ENCODE data around the gene MPND. TPM values are rescaled to one million over a fixed set of nuclear protein-coding genes. Genes with fewer than 3 reads are reported as not detected.

Gene MPND
- total RNA-seq, 2 donors from 2014 or later, result 51.5 to 55.9 TPM

DNA sequence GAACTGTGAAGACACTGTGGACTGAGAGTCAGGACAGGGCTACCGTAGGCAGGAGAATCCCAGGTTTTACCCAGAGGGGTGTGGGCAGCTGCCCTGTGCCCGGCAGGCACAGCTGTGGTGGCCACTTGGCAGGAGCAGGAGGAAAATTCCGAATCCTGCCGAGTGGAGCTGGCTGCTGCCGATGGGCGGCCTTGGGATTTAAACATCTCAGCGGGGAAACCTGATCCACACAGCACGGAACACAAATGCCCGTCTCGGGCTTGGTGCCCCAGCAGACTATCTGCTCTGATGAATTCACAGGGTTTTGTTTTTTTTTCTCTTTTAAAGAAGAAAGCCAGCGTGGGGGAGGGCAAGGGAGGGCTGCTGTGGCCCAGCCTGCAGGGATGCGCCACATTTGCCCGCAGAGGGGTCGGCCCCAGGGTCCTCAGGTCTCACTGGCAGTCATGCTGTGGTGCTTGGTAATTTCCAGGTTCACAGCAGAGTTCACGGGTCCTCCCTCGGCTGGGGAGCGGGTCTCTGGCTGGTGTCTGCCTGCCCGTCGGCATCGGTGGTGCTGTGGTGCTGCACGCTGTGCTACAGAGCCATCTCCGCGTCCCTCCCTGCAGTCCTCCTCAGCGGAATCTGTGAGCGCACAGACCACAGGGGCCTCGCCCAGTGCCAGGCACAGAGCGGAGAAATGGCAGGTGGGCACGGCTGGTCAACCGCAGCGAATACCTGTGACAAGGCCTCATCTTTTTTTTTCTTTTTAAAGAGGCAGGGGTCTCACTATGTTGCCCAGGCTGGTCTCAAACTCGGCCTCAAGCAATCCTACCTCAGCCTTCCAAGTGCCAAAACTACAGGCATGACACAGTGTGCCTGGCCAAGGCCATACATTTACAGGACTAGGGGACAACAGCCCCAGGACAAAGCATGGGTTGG is 28.1 kb downstream of the MPND start:
- no peak overlapping the region for H3K9ac ChIP-seq (ENCODE audit: extremely low read depth, low read length, poor library complexity, severe bottlenecking)
- H3K27me3 ChIP-seq (ENCODE audit: control insufficient read depth, insufficient read depth, low read length, poor library complexity, severe bottlenecking), result no peaks in the 10 kb centered on the region
- no peak overlapping the region for H3K27ac ChIP-seq (ENCODE audit: low read depth, low read length)
- Mint-ChIP-seq H3K27ac (no peak overlapping the region), H3K4me3 (no peak overlapping the region), H3K9me3 (no peaks in the 10 kb centered on the region), H3K36me3 (ENCODE audit: low read depth) (peaks cover 6% of the 10 kb centered on the region), H3K4me1 (peaks cover 26% of the 10 kb centered on the region), H3K27me3 (ENCODE audit: insufficient read depth) (no peaks in the 10 kb centered on the region)
- peak; percentile 30 for DNase-seq
- peaks cover 2% of the 10 kb centered on the region for H3K36me3 ChIP-seq (ENCODE audit: control insufficient read depth, insufficient read depth, low read length)
- 92 to 93% methylated on average over 28 to 31 of the region's 31 CpGs for WGBS, 2 experiments (ENCODE audit: insufficient coverage in 1 of 2, insufficient read length in 1 of 2)
- H3K4me1 ChIP-seq (ENCODE audit: control insufficient read depth, insufficient read depth, low read length), result peaks cover 3% of the 10 kb centered on the region
- TF ChIP-seq, protein P1, sequence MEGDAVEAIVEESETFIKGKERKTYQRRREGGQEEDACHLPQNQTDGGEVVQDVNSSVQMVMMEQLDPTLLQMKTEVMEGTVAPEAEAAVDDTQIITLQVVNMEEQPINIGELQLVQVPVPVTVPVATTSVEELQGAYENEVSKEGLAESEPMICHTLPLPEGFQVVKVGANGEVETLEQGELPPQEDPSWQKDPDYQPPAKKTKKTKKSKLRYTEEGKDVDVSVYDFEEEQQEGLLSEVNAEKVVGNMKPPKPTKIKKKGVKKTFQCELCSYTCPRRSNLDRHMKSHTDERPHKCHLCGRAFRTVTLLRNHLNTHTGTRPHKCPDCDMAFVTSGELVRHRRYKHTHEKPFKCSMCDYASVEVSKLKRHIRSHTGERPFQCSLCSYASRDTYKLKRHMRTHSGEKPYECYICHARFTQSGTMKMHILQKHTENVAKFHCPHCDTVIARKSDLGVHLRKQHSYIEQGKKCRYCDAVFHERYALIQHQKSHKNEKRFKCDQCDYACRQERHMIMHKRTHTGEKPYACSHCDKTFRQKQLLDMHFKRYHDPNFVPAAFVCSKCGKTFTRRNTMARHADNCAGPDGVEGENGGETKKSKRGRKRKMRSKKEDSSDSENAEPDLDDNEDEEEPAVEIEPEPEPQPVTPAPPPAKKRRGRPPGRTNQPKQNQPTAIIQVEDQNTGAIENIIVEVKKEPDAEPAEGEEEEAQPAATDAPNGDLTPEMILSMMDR (conservative IDR thresholded peaks at IDR 0.05), result no peak
- no peaks in the 10 kb centered on the region for H3K9me3 ChIP-seq (ENCODE audit: control insufficient read depth, low read length)
- no peak overlapping the region for H3K4me3 ChIP-seq (ENCODE audit: low read length)

DNA sequence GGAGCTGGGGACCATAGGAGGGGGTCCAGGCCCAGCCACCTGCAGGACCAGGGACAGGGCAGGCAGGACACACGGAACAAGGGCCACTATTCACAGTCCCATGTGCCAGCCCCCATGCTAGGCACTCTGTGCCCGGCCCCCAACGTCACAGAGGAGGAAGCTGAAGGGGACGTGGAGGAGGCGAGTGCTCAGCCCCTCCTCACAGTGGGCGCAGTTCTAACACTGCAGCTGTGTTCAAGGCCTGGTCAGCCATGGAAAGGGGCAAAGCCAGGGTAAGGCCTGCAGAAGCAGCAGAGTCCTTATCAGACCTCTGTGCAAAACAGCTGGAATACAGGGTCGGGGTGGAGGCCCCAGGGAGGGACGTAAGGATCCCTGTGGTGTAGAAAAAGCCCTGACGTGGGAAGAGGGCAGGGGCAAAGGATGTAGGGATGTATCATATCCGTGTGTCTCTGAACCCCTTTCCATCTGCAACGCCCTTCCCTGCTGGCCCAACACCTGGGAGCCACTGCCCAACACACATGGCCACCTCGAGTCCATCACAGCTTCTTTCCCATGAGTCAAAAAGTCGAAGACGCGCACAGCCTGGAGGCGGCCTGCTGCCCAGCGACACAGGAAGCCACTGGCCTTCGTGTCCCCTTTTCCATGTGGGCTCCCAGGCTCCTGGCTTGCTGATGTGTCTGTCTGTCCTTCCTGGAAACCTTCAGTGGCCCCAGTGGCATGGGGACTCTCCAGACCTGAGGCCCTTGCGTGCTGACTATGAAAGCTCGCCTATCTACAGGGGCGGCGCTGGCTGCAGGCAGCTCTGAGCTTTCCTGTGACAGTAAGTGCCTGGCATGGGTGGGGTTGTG is 29.0 kb downstream of the MPND start:
- Mint-ChIP-seq H3K36me3 (ENCODE audit: low read depth) (peaks cover 4% of the 10 kb centered on the region), H3K27ac (no peak overlapping the region), H3K9me3 (no peaks in the 10 kb centered on the region), H3K4me3 (no peak overlapping the region), H3K4me1 (peaks cover 33% of the 10 kb centered on the region), H3K27me3 (ENCODE audit: insufficient read depth) (no peaks in the 10 kb centered on the region)
- H3K27ac ChIP-seq (ENCODE audit: low read depth, low read length), result no peak overlapping the region
- no peak for DNase-seq
- H3K36me3 ChIP-seq (ENCODE audit: control insufficient read depth, insufficient read depth, low read length), result no peaks in the 10 kb centered on the region
- no peaks in the 10 kb centered on the region for H3K9me3 ChIP-seq (ENCODE audit: control insufficient read depth, low read length)
- no peak overlapping the region for H3K9ac ChIP-seq (ENCODE audit: extremely low read depth, low read length, poor library complexity, severe bottlenecking)
- no peaks in the 10 kb centered on the region for H3K27me3 ChIP-seq (ENCODE audit: control insufficient read depth, insufficient read depth, low read length, poor library complexity, severe bottlenecking)
- 89 to 92% methylated on average over 17 to 22 of the region's 22 CpGs for WGBS, 2 experiments (ENCODE audit: insufficient coverage in 1 of 2, insufficient read length in 1 of 2)
- H3K4me1 ChIP-seq (ENCODE audit: control insufficient read depth, insufficient read depth, low read length), result peaks cover 3% of the 10 kb centered on the region
- H3K4me3 ChIP-seq (ENCODE audit: low read length), result no peak overlapping the region
- TF ChIP-seq, protein P1 (conservative IDR thresholded peaks at IDR 0.05), result no peak

- H3K4me1 Mint-ChIP-seq, result peaks cover 33% of the 10 kb centered on the region
- no peak overlapping the region for H3K4me3 Mint-ChIP-seq
- no peak overlapping the region for H3K4me3 ChIP-seq (ENCODE audit: low read length)
- no peaks in the 10 kb centered on the region for H3K27me3 ChIP-seq (ENCODE audit: control insufficient read depth, insufficient read depth, low read length, poor library complexity, severe bottlenecking)
- H3K27ac Mint-ChIP-seq, result no peak overlapping the region
- peak overlapping the region; percentile 83 for H3K27ac ChIP-seq (ENCODE audit: low read depth, low read length)
- H3K36me3 ChIP-seq (ENCODE audit: control insufficient read depth, insufficient read depth, low read length), result no peaks in the 10 kb centered on the region
- no peaks in the 10 kb centered on the region for H3K27me3 Mint-ChIP-seq (ENCODE audit: insufficient read depth)
- no peaks in the 10 kb centered on the region for H3K9me3 Mint-ChIP-seq
- peaks cover 3% of the 10 kb centered on the region for H3K4me1 ChIP-seq (ENCODE audit: control insufficient read depth, insufficient read depth, low read length)
- no peaks in the 10 kb centered on the region for H3K9me3 ChIP-seq (ENCODE audit: control insufficient read depth, low read length)
- H3K9ac ChIP-seq (ENCODE audit: extremely low read depth, low read length, poor library complexity, severe bottlenecking), result no peak overlapping the region
- WGBS, 2 experiments (ENCODE audit: insufficient coverage in 1 of 2, insufficient read length in 1 of 2), result 97 to 100% methylated on average over 2 to 8 of the region's 8 CpGs
- peaks cover 1% of the 10 kb centered on the region for H3K36me3 Mint-ChIP-seq (ENCODE audit: low read depth)
- TF ChIP-seq, protein P1 (conservative IDR thresholded peaks at IDR 0.05), result no peak
- DNase-seq, result no peak
These were observed 29.6 kb downstream of the MPND start for GRCh38 chr19:4373013-4373367.
